ENCODE results near the gene RAD51B. TPM values are rescaled to one million over a fixed set of nuclear protein-coding genes. Genes with fewer than 3 reads are reported as not detected.

Gene RAD51B
- polyA plus RNA-seq, 3 donors: 3.6 to 11.6 (median 9.4) TPM

DNA sequence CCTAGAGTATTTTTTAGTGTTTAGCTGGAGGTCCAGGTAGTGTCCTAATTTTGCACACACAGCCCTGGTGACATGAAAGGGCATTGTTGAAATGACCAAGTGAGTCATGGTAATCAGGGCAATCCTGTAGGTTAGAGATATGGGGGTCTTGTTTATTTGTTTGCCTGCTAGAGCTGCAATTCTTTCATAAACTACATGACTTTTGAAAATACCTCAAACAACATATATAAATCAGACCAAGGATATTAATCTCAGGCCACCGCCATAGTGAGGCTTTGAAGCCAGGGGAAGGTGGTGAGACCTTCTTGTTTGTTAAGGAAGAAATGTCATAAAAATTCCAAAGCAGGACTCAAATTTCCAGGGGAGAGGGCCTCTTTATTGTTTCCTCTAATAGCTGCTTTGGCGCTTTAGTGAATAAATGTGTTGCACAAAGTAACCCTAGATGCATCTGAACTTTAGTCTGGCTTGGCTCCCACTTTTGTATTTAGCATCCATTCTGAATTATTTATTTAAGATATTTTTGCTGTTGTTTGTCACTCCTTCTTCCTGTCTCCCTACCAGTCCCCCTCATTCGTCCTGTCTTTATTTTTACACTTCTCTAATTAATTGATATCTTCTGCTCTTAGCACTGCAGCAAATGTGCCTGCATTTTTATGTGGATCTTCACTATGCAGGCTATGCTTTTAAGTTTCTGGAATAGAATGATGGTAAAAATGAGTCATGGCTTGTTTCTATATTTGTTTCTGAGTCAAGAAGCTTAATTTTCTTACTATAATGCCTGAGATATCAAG is 430.3 kb downstream of the RAD51B start:
- Mint-ChIP-seq H3K27ac (peak overlapping the region in 2 of 7 donors; percentile 27 to 46), H3K36me3 (no peaks in the 10 kb centered on the region), H3K9me3 (peaks cover 0 to 2% (median 0%) of the 10 kb centered on the region in 7 donors), H3K27me3 (ENCODE audit: low read depth in 3 of 3) (peaks cover 0 to 1% (median under 1%) of the 10 kb centered on the region in 3 donors), H3K4me1 (peaks cover 22% of the 10 kb centered on the region), H3K4me3 (no peak overlapping the region)
- no peak overlapping the region for H2AFZ ChIP-seq (ENCODE audit: insufficient read depth, low read depth, low read length, poor library complexity, severe bottlenecking)
- intact Hi-C loops (cut with micrococcal nuclease): loop anchor here (5.0 kb wide), 1 partner anchor 567 kb away; no protein-coding TSS in a partner anchor
- H3K4me3 ChIP-seq (replicated peaks in 1 of 3; ENCODE audit: low read depth in 2 of 3, low read length in 3 of 3): no peak overlapping the region
- no peak overlapping the region for H3K4me2 ChIP-seq (replicated peaks; ENCODE audit: extremely low read depth, low read length, poor library complexity, severe bottlenecking)
- H3K27ac ChIP-seq (ENCODE audit: low read depth in 1 of 2, low read length in 2 of 2): no peak overlapping the region
- H3K4me1 ChIP-seq (ENCODE audit: control insufficient read depth in 1 of 2, insufficient read depth in 2 of 2, low read length in 2 of 2): peaks cover 16 to 21% of the 10 kb centered on the region in 2 donors
- H3K9ac ChIP-seq (ENCODE audit: insufficient read depth, low read length, poor library complexity, severe bottlenecking): no peak overlapping the region
- WGBS (ENCODE audit: insufficient coverage): no CpG with 5 or more reads among the region's 3 CpGs
- H3K27me3 ChIP-seq (ENCODE audit: control insufficient read depth in 2 of 2, insufficient read depth in 2 of 2, low read length in 2 of 2): no peaks in the 10 kb centered on the region
- H4K20me1 ChIP-seq (ENCODE audit: insufficient read depth, low read length): no peaks in the 10 kb centered on the region
- H3K79me2 ChIP-seq (ENCODE audit: insufficient read depth, low read length): no peaks in the 10 kb centered on the region
- DNase-seq: no peak
- no peaks in the 10 kb centered on the region for H3K9me3 ChIP-seq (replicated peaks in 1 of 2; ENCODE audit: control insufficient read depth in 1 of 2, insufficient read depth in 1 of 2, low read length in 2 of 2)
- TF ChIP-seq, protein P1, sequence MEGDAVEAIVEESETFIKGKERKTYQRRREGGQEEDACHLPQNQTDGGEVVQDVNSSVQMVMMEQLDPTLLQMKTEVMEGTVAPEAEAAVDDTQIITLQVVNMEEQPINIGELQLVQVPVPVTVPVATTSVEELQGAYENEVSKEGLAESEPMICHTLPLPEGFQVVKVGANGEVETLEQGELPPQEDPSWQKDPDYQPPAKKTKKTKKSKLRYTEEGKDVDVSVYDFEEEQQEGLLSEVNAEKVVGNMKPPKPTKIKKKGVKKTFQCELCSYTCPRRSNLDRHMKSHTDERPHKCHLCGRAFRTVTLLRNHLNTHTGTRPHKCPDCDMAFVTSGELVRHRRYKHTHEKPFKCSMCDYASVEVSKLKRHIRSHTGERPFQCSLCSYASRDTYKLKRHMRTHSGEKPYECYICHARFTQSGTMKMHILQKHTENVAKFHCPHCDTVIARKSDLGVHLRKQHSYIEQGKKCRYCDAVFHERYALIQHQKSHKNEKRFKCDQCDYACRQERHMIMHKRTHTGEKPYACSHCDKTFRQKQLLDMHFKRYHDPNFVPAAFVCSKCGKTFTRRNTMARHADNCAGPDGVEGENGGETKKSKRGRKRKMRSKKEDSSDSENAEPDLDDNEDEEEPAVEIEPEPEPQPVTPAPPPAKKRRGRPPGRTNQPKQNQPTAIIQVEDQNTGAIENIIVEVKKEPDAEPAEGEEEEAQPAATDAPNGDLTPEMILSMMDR (IDR thresholded peaks at IDR 0.05): no peak
- H3K36me3 ChIP-seq (replicated peaks in 1 of 2; ENCODE audit: control insufficient read depth in 1 of 2, insufficient read depth in 2 of 2, low read length in 2 of 2): no peaks in the 10 kb centered on the region

DNA sequence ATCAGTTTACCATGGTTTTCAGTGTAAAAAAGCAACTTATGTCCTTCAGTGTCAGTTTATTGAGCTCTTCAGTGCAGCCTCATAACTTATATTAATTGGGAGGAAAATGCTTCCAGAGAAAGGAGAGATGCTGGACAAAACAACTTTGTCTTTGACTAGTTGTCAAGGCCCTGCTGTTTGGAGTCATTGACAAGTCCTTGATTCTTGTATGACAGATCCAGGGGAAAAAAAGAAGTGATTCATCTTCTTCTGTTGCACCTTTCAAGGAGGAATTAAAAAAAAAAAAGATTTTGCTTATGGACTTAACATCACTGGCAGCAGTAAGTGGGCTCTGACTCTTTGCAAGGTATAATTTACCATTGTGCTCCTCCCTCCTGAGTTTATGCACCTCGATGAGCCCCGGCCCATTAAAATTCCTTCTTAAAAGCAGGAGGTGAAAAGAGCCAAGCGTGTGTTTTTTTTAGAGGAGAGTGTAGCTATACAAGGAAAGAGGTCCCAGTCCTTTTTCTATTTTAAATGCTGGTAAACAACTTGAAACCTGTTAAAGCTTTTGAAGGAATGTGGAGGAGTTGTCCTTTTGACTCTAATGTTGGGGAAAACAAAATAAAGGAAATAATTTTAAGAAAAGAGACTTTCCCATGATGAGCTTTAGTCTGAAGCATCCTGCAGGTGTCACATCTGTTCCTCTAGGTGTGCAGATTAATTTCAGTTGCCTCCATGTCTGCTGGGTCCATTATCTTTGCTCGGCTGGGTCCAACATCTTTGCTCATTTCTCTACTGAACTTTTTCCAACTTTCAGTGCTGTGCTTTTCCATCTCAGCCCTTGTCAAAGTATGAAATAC is 431.6 kb downstream of the RAD51B start:
- Mint-ChIP-seq H3K27ac (no peak overlapping the region), H3K4me3 (no peak overlapping the region), H3K4me1 (peaks cover 19% of the 10 kb centered on the region), H3K27me3 (ENCODE audit: low read depth in 3 of 3) (peaks cover 0 to 2% (median 1%) of the 10 kb centered on the region in 3 donors), H3K9me3 (peaks cover 0 to 2% (median 0%) of the 10 kb centered on the region in 7 donors), H3K36me3 (no peaks in the 10 kb centered on the region)
- TF ChIP-seq, protein P1 (IDR thresholded peaks at IDR 0.05): no peak
- H3K4me3 ChIP-seq (replicated peaks in 1 of 3; ENCODE audit: low read depth in 2 of 3, low read length in 3 of 3): no peak overlapping the region
- peaks cover 16 to 21% of the 10 kb centered on the region in 2 donors for H3K4me1 ChIP-seq (ENCODE audit: control insufficient read depth in 1 of 2, insufficient read depth in 2 of 2, low read length in 2 of 2)
- H3K9me3 ChIP-seq (replicated peaks in 1 of 2; ENCODE audit: control insufficient read depth in 1 of 2, insufficient read depth in 1 of 2, low read length in 2 of 2): no peaks in the 10 kb centered on the region
- H2AFZ ChIP-seq (ENCODE audit: insufficient read depth, low read depth, low read length, poor library complexity, severe bottlenecking): no peak overlapping the region
- no peak overlapping the region for H3K27ac ChIP-seq (ENCODE audit: low read depth in 1 of 2, low read length in 2 of 2)
- intact Hi-C loops (cut with micrococcal nuclease): loop anchor here in 1 of 2 donors (5.0 kb wide), 1 partner anchor 566 kb away; no protein-coding TSS in a partner anchor
- H3K4me2 ChIP-seq (replicated peaks; ENCODE audit: extremely low read depth, low read length, poor library complexity, severe bottlenecking): no peak overlapping the region
- no peak overlapping the region for H3K9ac ChIP-seq (ENCODE audit: insufficient read depth, low read length, poor library complexity, severe bottlenecking)
- no peaks in the 10 kb centered on the region for H3K27me3 ChIP-seq (ENCODE audit: control insufficient read depth in 2 of 2, insufficient read depth in 2 of 2, low read length in 2 of 2)
- H3K79me2 ChIP-seq (ENCODE audit: insufficient read depth, low read length): no peaks in the 10 kb centered on the region
- no peaks in the 10 kb centered on the region for H4K20me1 ChIP-seq (ENCODE audit: insufficient read depth, low read length)
- no peaks in the 10 kb centered on the region for H3K36me3 ChIP-seq (replicated peaks in 1 of 2; ENCODE audit: control insufficient read depth in 1 of 2, insufficient read depth in 2 of 2, low read length in 2 of 2)
- no peak for DNase-seq
- WGBS (ENCODE audit: insufficient coverage): 100% methylated on average over 1 of the region's 4 CpGs
